PC-3 (cell line): ENCODE results near the gene MDC1. TPM values are rescaled to one million over a fixed set of nuclear protein-coding genes. Genes with fewer than 3 reads are reported as not detected.
"Not testable (repeated sequence)": the region's sequence is repeated elsewhere in the genome, so short reads cannot be mapped to it uniquely, and the experiment has no call there.

Source experiments
- ATAC-seq: fragments of 200-7000 bp; cut with Tn5 transposase; 2 replicates; pipeline ENCODE4 v1.9.1; 2020; ENCODE audit warnings: mild to moderate bottlenecking, moderate library complexity
- BruUV-seq: library from RNA; stranded (reverse); fragments of 400-500 nt; replicated peaks from 2 replicates; lab custom pipeline; 2021; lab: Mats Ljungman, UMichigan
- CTCF ChIA-PET: fragments of 300-600 bp; sonication (Branson Sonifier 250); formaldehyde crosslinking; loops from one replicate; lab custom pipeline; 2022; ENCODE audit warnings: antibody characterized with exemption; lab: Charles Lee
- POLR2A ChIA-PET: fragments of 300-600 bp; sonication (Branson Sonifier 250); formaldehyde crosslinking; loops from one replicate; lab custom pipeline; 2022; ENCODE audit warnings: antibody characterized with exemption; ENCODE audit not compliant: unreplicated experiment; lab: Charles Lee
- DNase-seq: peaks from one replicate; pipeline ENCODE4 v3.0.0-alpha.2; 2015
- H2AFZ ChIP-seq: fragments of 300-600 bp; sonication (generic); 2 replicates; pipeline ENCODE4 v1.6.0; 2016; ENCODE audit warnings: antibody characterized with exemption, low read length
- H3F3A ChIP-seq: fragments of 300-600 bp; sonication (generic); one replicate; pipeline ENCODE4 v1.6.0; 2017; ENCODE audit warnings: antibody characterized with exemption, low read length, control low read depth, mild to moderate bottlenecking; ENCODE audit not compliant: unreplicated experiment
- H3K27ac ChIP-seq: fragments of 300-600 bp; sonication (generic); 2 replicates; pipeline ENCODE4 v1.5.1; 2016; ENCODE audit warnings: mild to moderate bottlenecking, low read length
- H3K27me3 ChIP-seq: fragments of 300-600 bp; sonication (generic); 2 replicates; pipeline ENCODE4 v1.6.1; 2016; ENCODE audit warnings: low read length, mixed read lengths
- H3K36me3 ChIP-seq: fragments of 300-600 bp; sonication (generic); 2 replicates; pipeline ENCODE4 v1.6.1; 2016; ENCODE audit warnings: low read depth, mixed run types, low read length, mixed read lengths
- H3K4me1 ChIP-seq: fragments of 300-600 bp; sonication (generic); 2 replicates; pipeline ENCODE4 v1.5.1; 2016; ENCODE audit warnings: low read length; ENCODE audit not compliant: insufficient read depth
- H3K4me2 ChIP-seq: fragments of 300-600 bp; sonication (generic); 2 replicates; pipeline ENCODE4 v1.6.0; 2016; ENCODE audit warnings: low read length
- H3K4me3 ChIP-seq: fragments of 300-600 bp; sonication (generic); 2 replicates; pipeline ENCODE4 v1.5.1; 2016; ENCODE audit warnings: mild to moderate bottlenecking, low read length, mixed read lengths
- H3K79me2 ChIP-seq: fragments of 300-600 bp; sonication (generic); 2 replicates; pipeline ENCODE4 v1.6.1; 2017; ENCODE audit warnings: low read length, mixed read lengths
- H3K9ac ChIP-seq: fragments of 300-600 bp; sonication (generic); 2 replicates; pipeline ENCODE4 v1.6.0; 2016; ENCODE audit warnings: mild to moderate bottlenecking, low read length
- H3K9me2 ChIP-seq: fragments of 300-600 bp; sonication (generic); replicated peaks from 2 replicates; pipeline ENCODE4 v1.6.1; 2016; ENCODE audit warnings: mixed run types, low read length, mixed read lengths
- H3K9me3 ChIP-seq: fragments of 300-600 bp; sonication (generic); 2 replicates; pipeline ENCODE4 v1.6.1; 2016; ENCODE audit warnings: low read length, mixed read lengths
- H4K20me1 ChIP-seq: fragments of 300-600 bp; sonication (generic); 2 replicates; pipeline ENCODE4 v1.6.1; 2016; ENCODE audit warnings: low read length, mixed read lengths
- CTCF ChIP-seq: fragments of 300-600 bp; sonication (generic); conservative IDR thresholded peaks from 2 replicates; pipeline ENCODE4 v1.5.1; 2017; ENCODE audit warnings: antibody characterized with exemption, low read depth, mild to moderate bottlenecking, low read length
- EZH2 ChIP-seq: fragments of 300-600 bp; sonication (generic); IDR thresholded peaks from one replicate; pipeline ENCODE4 v1.6.1; 2017; ENCODE audit warnings: antibody characterized with exemption, mild to moderate bottlenecking, low read length; ENCODE audit not compliant: unreplicated experiment
- EZH2phosphoT487 ChIP-seq: fragments of 300-600 bp; sonication (generic); IDR thresholded peaks from 2 replicates; pipeline ENCODE4 v1.6.1; 2018; ENCODE audit warnings: mild to moderate bottlenecking, antibody characterized with exemption, low read length, borderline replicate concordance
- intact Hi-C: fragments of 100-400 bp; cut with micrococcal nuclease; formaldehyde crosslinking; loops from 2 replicates; pipeline ENCODE4 v1.9.0; 2023
- total RNA-seq: library from RNA; depleted of rRNA; stranded (reverse); fragments of >200 nt; gene quantifications from 2 replicates; pipeline ENCODE4 v1.2.3, GENCODE V29; 2014

The MDC1 gene
- total RNA-seq, 1 experiment from 2014 or later, result 19.6 TPM

- ATAC-seq, result peak; percentile 82
These were observed 44.4 kb downstream of the MDC1 start, which contains the start of gene DHX16 for GRCh38 chr6:30672445-30673253. Gene DHX16, minus strand, starts transcription at chr6:30673006. Its CDS starts 165 bp downstream, at chr6:30672841.

GRCh38 chr6:30670760-30671527, 46.1 kb downstream of the MDC1 start:
- no peaks in the 10 kb centered on the region for H3F3A ChIP-seq
- ATAC-seq, result no peak
- peaks cover 22% of the 10 kb centered on the region for H3K79me2 ChIP-seq
- H3K4me2 ChIP-seq, result peak overlapping the region; percentile 83
- no peaks in the 10 kb centered on the region for H4K20me1 ChIP-seq
- H3K36me3 ChIP-seq, result peaks cover 18% of the 10 kb centered on the region
- no TSS peak for BruUV-seq
- DNase-seq, result no peak
- CTCF ChIA-PET, result no interaction called here
- peaks cover 4% of the 10 kb centered on the region for H3K4me1 ChIP-seq
- H3K27ac ChIP-seq, result no peak overlapping the region
- no peaks in the 10 kb centered on the region for H3K9me2 ChIP-seq
- TF ChIP-seq CTCF (peak; percentile 38), EZH2phosphoT487 (no peak)
- no peaks in the 10 kb centered on the region for H3K27me3 ChIP-seq
- peak overlapping the region; percentile 75; the same call in 1 of the 2 replicates for H3K4me3 ChIP-seq
- intact Hi-C loops, result loop anchor here (5.0 kb wide), 2 partner anchors 189 to 206 kb away; no protein-coding TSS in a partner anchor
- POLR2A ChIA-PET, result no interaction called here
- no peaks in the 10 kb centered on the region for H3K9me3 ChIP-seq
- H2AFZ ChIP-seq, result no peak overlapping the region
- no peak overlapping the region for H3K9ac ChIP-seq

More at GRCh38 chr6:30672445-30673253, 44.4 kb downstream of the MDC1 start, which contains the start of gene DHX16:
- peak within 1 kb of the TSS; percentile 82 for H3K9ac ChIP-seq
- H3K4me1 ChIP-seq, result peaks cover 4% of the 10 kb centered on the region
- H3K27ac ChIP-seq, result no peak within 1 kb of the TSS
- no peaks in the 10 kb centered on the region for H3F3A ChIP-seq
- peak; percentile 99 for DNase-seq
- peaks cover 22% of the 10 kb centered on the region for H3K79me2 ChIP-seq
- TSS peak; percentile 61 for BruUV-seq
- no peaks in the 10 kb centered on the region for H3K9me3 ChIP-seq
- peak within 1 kb of the TSS; percentile 77 for H2AFZ ChIP-seq
- H3K4me3 ChIP-seq, result peak within 1 kb of the TSS; percentile 75
- intact Hi-C loops, result loop anchor here (1.0 to 5.0 kb wide), 3 partner anchors 55 to 205 kb away; partner anchors contain the start of genes MRPS18B and PPP1R10
- peak within 1 kb of the TSS; percentile 83 for H3K4me2 ChIP-seq
- H3K27me3 ChIP-seq, result no peaks in the 10 kb centered on the region
- TF ChIP-seq EZH2phosphoT487, result no peak
- peak; percentile 95 for TF ChIP-seq CTCF
- TF ChIP-seq EZH2, result no peak
- no peaks in the 10 kb centered on the region for H4K20me1 ChIP-seq
- no peaks in the 10 kb centered on the region for H3K9me2 ChIP-seq
- POLR2A ChIA-PET, result interaction anchor here (0.6 kb wide), 1 partner anchor 182 kb away, joined by 4 read pairs; no protein-coding TSS in a partner anchor
- CTCF ChIA-PET, result interaction anchor here (0.7 to 1.1 kb wide), 2 partner anchors 55 to 58 kb away, joined by 3 to 5 read pairs; partner anchors contain the start of gene MRPS18B
- H3K36me3 ChIP-seq, result peaks cover 23% of the 10 kb centered on the region

- H3K9me2 ChIP-seq, H3K9ac ChIP-seq, POLR2A ChIA-PET, ATAC-seq, H4K20me1 ChIP-seq, H2AFZ ChIP-seq, H3K4me1 ChIP-seq, H3K4me3 ChIP-seq, H3K27me3 ChIP-seq, CTCF ChIA-PET, H3K9me3 ChIP-seq, H3K4me2 ChIP-seq, DNase-seq, H3K79me2 ChIP-seq, H3F3A ChIP-seq, intact Hi-C loops, BruUV-seq, H3K27ac ChIP-seq: not testable (repeated sequence)
- peaks cover 45% of the 10 kb centered on the region for H3K36me3 ChIP-seq
These were observed 50.8 kb downstream of the MDC1 start for GRCh38 chr6:30666300-30666699.
